Suprapubic skin (tissue), 4 donors: ENCODE data around the gene SPINT2. TPM values are rescaled to one million over a fixed set of nuclear protein-coding genes. Genes with fewer than 3 reads are reported as not detected.
"Not testable (repeated sequence)": the region's sequence is repeated elsewhere in the genome, so short reads cannot be mapped to it uniquely, and the experiment has no call there.

Experiments
- DNase-seq, 2 donors: peaks; one replicate each; pipeline ENCODE4 v3.0.0-alpha.2; 2019; ENCODE audit warnings: low spot score in 2 of 2
- H3K27ac ChIP-seq: fragments of 200-600 bp; sonication (generic); one replicate; pipeline ENCODE4 v1.5.1; 2019
- H3K27me3 ChIP-seq: fragments of 200-600 bp; sonication (generic); one replicate; pipeline ENCODE4 v1.5.1; 2019
- H3K36me3 ChIP-seq: fragments of 200-600 bp; sonication (generic); one replicate; pipeline ENCODE4 v1.5.1; 2019
- H3K4me1 ChIP-seq: fragments of 200-600 bp; sonication (generic); one replicate; pipeline ENCODE4 v1.5.1; 2019
- H3K4me3 ChIP-seq: fragments of 200-600 bp; sonication (generic); one replicate; pipeline ENCODE4 v1.5.1; 2019; ENCODE audit warnings: mild to moderate bottlenecking
- H3K9me3 ChIP-seq: fragments of 200-600 bp; sonication (generic); one replicate; pipeline ENCODE4 v1.5.1; 2019
- CTCF ChIP-seq, 2 donors: fragments of 200-600 bp in 1 of 2; fragments of 450-650 bp in 1 of 2; sonication (generic) in 1 of 2; IDR thresholded peaks; one replicate each; pipeline ENCODE4 v1.5.1; 2016 to 2019; ENCODE audit warnings: antibody characterized with exemption in 2 of 2, mild to moderate bottlenecking in 1 of 2, moderate library complexity in 1 of 2
- EP300 ChIP-seq: sonication (generic); formaldehyde crosslinking; IDR thresholded peaks from one replicate; pipeline ENCODE4 v1.6.1; 2017; ENCODE audit warnings: antibody characterized with exemption
- POLR2A ChIP-seq, 2 donors: fragments of 450-650 bp; IDR thresholded peaks; one replicate each; pipeline ENCODE4 v1.6.1; 2017; ENCODE audit warnings: antibody characterized with exemption in 2 of 2, mild to moderate bottlenecking in 2 of 2, moderate library complexity in 2 of 2
- POLR2AphosphoS5 ChIP-seq, 3 donors: sonication (generic); formaldehyde crosslinking; IDR thresholded peaks; one replicate each; pipeline ENCODE4 v1.6.1; 2017; ENCODE audit warnings: antibody characterized with exemption in 3 of 3
- WGBS: methylation state at CpG from one replicate; pipeline ENCODE4 v1.1.5; 2018; 5-methylcytosine and 5-hydroxymethylcytosine counted together
- total RNA-seq, 4 donors: library from RNA; depleted of rRNA; stranded (reverse); fragments of >200 nt; gene quantifications; one replicate each; pipeline ENCODE4 v1.1.0, GENCODE V29; 2016

Gene SPINT2
- total RNA-seq, 4 donors from 2014 or later, result 359 to 639 (median 494) TPM

GRCh38 chr19:38227287-38228004 is 36.9 kb upstream of the SPINT2 start:
- WGBS, result 61% methylated on average over 5 of the region's 11 CpGs
- Histone ChIP-seq H3K27ac (no peak overlapping the region), H3K27me3 (peaks cover 76% of the 10 kb centered on the region), H3K36me3 (no peaks in the 10 kb centered on the region), H3K4me3 (no peak overlapping the region), H3K9me3 (no peaks in the 10 kb centered on the region), H3K4me1 (peaks cover 32% of the 10 kb centered on the region)
- no peak for DNase-seq
- TF ChIP-seq POLR2A (IDR thresholded peaks at IDR 0.05), result no peak
- TF ChIP-seq CTCF (IDR thresholded peaks at IDR 0.05), result no peak
- TF ChIP-seq POLR2AphosphoS5 (IDR thresholded peaks at IDR 0.05), result no peak
- no peak for TF ChIP-seq EP300

GRCh38 chr19:38228005-38228377 is 36.4 kb upstream of the SPINT2 start:
- 21% methylated on average over 14 of the region's 16 CpGs for WGBS
- no peaks in the 10 kb centered on the region for H3K9me3 ChIP-seq
- peaks cover 32% of the 10 kb centered on the region for H3K4me1 ChIP-seq
- H3K4me3 ChIP-seq, result no peak overlapping the region
- no peak overlapping the region for H3K27ac ChIP-seq
- no peak for DNase-seq
- H3K27me3 ChIP-seq, result peaks cover 74% of the 10 kb centered on the region
- H3K36me3 ChIP-seq, result no peaks in the 10 kb centered on the region
- no peak for TF ChIP-seq POLR2A (IDR thresholded peaks at IDR 0.05)
- no peak for TF ChIP-seq EP300
- no peak for TF ChIP-seq CTCF (IDR thresholded peaks at IDR 0.05)
- TF ChIP-seq POLR2AphosphoS5 (IDR thresholded peaks at IDR 0.05), result no peak

DNA sequence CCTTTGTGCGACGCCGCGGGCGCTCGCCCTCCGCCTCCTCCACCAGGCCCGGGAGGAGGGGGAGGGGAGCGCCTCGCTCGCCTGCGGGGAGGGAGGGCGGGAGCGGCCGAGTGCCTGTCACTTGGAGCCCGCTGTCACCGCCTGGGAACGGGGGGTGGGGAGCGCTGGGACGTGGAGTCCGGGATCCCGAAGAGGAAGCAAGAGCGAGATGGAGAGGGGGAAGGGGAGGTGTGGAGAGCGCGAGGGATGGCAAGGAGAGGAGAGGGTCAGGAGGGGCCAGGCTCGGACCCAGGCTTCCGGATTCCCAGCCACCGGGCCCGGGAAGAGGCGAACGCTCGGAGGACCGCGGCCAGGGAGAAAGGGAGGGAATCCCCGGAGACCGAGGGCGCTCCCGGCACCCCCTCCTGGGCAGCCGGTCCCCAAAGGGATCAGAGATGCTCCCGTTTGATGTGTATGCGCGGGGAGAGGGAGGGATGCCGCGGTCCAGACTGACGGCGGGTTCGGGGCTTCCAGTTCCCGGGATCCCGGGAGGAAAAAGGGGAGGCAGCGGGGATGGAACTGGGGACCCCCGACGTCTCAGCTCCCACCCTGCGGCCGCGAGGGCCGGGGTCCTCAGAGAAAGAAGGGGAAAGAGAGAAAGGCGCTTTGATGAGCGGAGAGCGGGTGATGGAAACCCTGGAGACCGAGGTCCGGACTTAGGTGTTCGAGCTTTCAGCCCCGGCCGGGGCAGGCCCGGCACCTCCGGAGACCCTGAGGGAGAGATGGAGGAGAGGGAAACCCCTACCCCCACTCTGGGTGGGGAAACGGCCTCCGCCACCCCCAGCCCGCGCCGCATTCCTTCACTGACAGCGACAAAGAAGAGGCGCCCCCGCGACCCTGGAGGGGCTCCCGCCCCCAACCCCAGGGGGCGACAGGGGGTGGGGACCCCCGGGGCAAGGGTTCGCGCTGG is 35.6 kb upstream of the SPINT2 start:
- no peaks in the 10 kb centered on the region for H3K9me3 ChIP-seq
- H3K27ac ChIP-seq, result no peak overlapping the region
- WGBS, result 2% methylated on average over 48 of the region's 80 CpGs
- H3K36me3 ChIP-seq, result no peaks in the 10 kb centered on the region
- peaks cover 29% of the 10 kb centered on the region for H3K4me1 ChIP-seq
- TF ChIP-seq POLR2A (IDR thresholded peaks at IDR 0.05) (no peak), EP300 (no peak), CTCF (IDR thresholded peaks at IDR 0.05) (no peak), POLR2AphosphoS5 (IDR thresholded peaks at IDR 0.05) (no peak)
- peaks cover 69% of the 10 kb centered on the region for H3K27me3 ChIP-seq
- no peak for DNase-seq
- peak overlapping the region; percentile 34 for H3K4me3 ChIP-seq

- Histone ChIP-seq H3K27me3 (peaks cover 60% of the 10 kb centered on the region), H3K27ac (no peak overlapping the region), H3K4me1 (peaks cover 21% of the 10 kb centered on the region), H3K9me3 (no peaks in the 10 kb centered on the region), H3K4me3 (peak overlapping the region; percentile 34), H3K36me3 (no peaks in the 10 kb centered on the region)
- WGBS, result 0% methylated on average over 3 of the region's 54 CpGs
- TF ChIP-seq POLR2AphosphoS5 (IDR thresholded peaks at IDR 0.05), result no peak
- TF ChIP-seq POLR2A (IDR thresholded peaks at IDR 0.05), result no peak
- no peak for TF ChIP-seq EP300
- no peak for TF ChIP-seq CTCF (IDR thresholded peaks at IDR 0.05)
- no peak for DNase-seq
Observed at GRCh38 chr19:38229585-38230073, 34.7 kb upstream of the SPINT2 start.

GRCh38 chr19:38230506-38231133 is 33.8 kb upstream of the SPINT2 start:
- Histone ChIP-seq H3K27me3 (peaks cover 52% of the 10 kb centered on the region), H3K4me1 (peaks cover 20% of the 10 kb centered on the region)
- not testable (repeated sequence) for H3K4me3 ChIP-seq, H3K36me3 ChIP-seq, DNase-seq, H3K27ac ChIP-seq, H3K9me3 ChIP-seq
- 71% methylated on average over 3 of the region's 3 CpGs for WGBS
